HG02623 (cell line): Measurements from ENCODE around the gene CCDC171.
"Not testable (repeated sequence)": the region's sequence is repeated elsewhere in the genome, so short reads cannot be mapped to it uniquely, and the experiment has no call there.

Source experiments
- ATAC-seq: cut with Tn5 transposase; IDR thresholded peaks from one replicate; pipeline ENCODE4 v1.9.1; 2021; ENCODE audit warnings: moderate library complexity; ENCODE audit not compliant: unreplicated experiment

CCDC171 gene

GRCh38 chr9:15693701-15694100 lies 140.9 kb downstream of the CCDC171 start:
- no peak for ATAC-seq

GRCh38 chr9:15696979-15697378 lies 144.1 kb downstream of the CCDC171 start:
- ATAC-seq, result no peak

DNA sequence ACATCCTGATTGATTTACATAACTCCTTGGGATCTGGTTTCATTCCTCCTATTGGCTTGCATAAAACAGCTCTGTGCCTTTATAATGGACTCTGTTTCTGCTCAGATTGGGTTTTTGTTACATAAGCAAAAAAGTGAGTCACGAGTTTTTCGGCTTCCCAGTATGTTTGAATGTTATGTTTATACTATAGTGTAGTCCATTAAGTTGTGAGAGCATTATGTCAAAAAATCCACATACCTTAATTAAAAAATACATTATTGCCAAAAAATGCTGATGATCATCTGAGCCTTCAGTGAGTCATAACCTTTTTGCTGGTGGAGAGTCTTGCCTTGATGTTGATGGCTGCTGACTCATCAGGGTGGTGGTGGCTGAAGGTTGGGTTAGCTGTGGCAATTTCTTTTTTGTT lies 144.6 kb downstream of the CCDC171 start:
- no peak for ATAC-seq

- ATAC-seq, result not testable (repeated sequence)
Measured at GRCh38 chr9:15699876-15700559, 147.2 kb downstream of the CCDC171 start.

DNA sequence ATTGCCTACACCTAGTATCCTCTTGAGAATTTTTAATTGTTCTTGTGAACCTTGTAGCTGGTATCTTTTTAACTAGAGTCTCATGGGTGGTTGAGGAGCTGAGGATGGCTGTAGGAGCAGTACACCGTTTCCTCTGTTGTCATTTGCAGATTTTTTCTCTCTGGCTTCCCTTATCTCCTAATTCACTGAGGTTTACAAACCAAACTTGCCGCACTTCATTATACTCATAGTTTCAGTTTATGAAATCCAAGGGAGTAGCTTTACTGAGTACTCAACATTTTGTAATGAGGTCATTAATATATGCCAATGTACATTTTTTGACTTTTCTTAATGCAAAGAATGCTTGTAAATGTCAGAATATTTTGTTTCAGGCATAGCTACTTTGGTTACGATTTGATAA lies 154.2 kb downstream of the CCDC171 start:
- no peak for ATAC-seq

DNA sequence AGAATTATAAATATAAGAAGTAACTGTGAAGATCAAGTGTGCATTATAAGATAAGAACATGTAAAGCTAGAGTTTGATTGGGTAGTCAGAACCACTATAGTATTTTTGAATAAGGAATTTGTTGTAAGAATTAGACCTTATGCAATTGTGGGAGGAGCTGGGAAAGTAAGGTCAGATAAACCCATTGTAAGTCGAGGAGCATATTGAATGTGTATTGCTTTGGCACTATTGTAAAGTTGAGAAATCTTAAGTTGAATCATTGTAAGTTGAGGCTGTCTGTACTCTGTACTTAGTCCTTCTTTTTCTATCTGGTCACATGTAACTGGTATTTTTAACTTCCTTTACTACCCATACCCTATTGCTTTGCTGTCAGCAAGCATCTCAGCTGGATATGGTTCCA lies 158.7 kb downstream of the CCDC171 start:
- no peak for ATAC-seq

DNA sequence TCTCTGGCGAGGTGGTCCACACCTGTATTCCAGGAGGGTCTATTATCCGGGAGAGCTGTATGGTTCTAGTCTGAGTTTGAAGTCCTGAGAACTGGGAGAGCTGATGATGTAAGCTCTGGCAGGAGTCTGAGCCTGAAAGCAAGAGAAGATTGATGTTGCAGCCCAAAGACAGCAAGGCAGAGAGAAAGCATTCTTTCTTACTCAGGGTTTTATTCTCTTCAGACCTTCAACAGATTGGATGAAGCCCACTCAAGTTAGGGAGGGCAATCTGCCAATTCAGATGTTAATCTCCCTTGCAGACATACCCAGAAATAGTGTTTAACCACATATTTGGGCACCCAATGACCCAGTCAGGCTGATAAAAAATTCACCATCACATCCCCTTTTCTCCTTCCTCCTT lies 159.1 kb downstream of the CCDC171 start:
- ATAC-seq, result no peak

- no peak for ATAC-seq
Measured at GRCh38 chr9:15714746-15715145, 161.9 kb downstream of the CCDC171 start.

- no peak for ATAC-seq
Measured at GRCh38 chr9:15717290-15717967, 164.6 kb downstream of the CCDC171 start.

- no peak for ATAC-seq
Measured at GRCh38 chr9:15718423-15718822, 165.6 kb downstream of the CCDC171 start.

- ATAC-seq, result no peak
Measured at GRCh38 chr9:15720861-15721260, 168.0 kb downstream of the CCDC171 start.

DNA sequence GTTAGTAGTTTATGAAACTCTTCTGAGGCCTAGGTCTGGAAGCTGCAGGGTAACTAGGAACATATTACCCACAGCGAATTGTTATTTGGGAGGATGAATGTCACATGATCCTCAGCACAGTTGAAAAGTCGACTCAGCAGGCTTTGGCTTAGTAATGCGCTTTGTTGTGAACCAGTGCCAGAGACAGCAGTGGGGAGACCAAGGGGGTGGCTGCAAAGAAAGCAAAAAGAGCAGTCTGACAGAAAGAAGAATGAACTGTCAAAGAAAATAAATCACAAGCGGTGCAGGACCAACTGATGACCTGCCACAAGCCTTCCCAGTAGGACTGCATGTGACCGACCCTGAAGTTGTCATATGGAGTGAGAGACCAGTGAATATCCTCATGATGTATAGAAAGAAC lies 170.0 kb downstream of the CCDC171 start:
- no peak for ATAC-seq

DNA sequence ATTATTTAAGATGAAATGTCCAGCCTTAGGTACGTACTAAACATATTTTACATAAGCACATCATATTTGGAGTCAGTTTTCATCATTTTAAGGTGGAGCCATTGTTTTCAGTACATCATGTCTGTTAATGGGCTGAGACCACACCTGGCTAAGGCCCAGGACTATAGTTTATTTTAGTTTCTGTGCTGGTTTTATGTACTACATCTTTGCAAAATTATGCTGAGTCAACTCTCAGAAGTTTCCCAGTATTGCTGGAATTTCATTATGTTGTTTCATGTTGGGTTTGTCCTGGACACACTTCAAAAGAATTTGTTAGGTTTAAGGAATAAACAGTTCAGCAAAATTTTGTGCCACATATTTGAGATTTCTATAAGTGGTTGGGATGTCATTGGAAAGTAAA lies 171.2 kb downstream of the CCDC171 start:
- no peak for ATAC-seq

GRCh38 chr9:15724612-15725011 lies 171.8 kb downstream of the CCDC171 start:
- ATAC-seq, result no peak

DNA sequence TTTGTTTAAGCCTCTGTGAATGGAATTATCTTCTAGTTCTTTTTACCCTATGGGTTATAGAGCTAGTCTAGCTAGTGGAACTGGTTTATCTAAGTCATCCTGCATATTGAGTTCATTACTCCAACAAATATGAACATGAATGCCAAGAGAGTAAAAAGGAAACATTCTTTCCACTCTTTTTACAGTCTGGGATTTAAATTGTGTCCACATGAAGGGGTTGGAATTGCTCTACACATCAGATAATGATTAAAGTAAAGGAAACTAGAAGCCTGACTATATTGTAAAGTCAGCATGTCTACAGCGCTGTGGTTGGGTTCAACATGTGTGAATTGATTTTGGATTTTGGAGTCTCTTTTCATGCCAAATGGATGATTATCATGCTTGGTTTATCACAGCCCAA lies 173.1 kb downstream of the CCDC171 start:
- ATAC-seq, result no peak

DNA sequence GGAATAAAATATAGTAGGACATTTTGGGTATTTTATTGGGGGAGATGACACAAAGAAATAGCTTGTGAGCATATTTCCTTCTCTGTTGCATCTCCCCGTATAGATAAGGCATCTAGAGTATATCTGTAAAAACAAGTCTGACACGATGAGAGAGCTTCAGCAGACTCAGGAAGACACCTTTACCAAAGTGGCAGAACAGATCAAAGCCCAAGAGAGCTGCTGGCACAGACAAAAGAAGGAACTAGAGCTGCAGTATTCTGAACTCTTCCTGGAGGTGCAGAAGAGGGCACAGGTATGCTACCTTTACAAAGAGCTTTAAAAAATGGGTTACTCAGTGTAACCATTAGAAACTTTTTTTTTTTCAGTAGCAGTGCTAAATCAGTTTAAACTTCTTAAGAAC lies 176.7 kb downstream of the CCDC171 start:
- ATAC-seq, result no peak

DNA sequence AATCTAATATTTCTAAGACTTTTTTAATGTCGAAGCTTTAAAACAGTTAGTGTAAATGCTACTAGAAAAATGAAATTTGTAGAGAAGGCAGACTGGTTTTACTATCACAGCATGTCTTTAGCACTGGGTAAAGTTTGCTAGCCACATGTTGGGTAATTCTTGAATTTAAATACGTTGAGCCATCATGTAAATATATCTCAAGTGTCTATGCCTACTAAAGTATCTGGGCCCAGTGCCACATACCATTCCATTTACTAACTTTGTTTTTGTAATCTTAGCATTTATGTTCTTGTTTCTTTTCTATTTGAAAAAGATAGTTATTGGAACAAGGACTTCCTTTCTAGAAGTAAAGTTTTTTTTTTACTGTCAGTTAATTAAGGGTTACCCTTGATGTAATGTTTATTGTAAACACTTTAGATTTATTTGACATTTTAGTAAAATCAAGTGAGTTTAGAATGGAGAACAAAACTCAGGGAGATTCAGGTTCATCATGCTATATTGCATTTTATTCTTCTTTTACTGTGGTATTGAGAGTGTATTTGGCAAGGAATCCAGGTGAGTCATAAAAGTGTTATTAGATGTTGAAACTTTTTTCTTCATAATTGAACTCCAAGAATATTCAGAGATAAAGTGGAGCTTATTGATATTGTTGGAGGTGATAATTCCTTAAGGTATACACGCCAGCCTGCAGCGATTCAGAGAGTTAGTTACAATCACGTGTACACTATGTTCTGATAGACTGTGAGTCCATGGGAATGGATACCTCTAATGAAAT lies 182.4 kb downstream of the CCDC171 start:
- ATAC-seq, result no peak

DNA sequence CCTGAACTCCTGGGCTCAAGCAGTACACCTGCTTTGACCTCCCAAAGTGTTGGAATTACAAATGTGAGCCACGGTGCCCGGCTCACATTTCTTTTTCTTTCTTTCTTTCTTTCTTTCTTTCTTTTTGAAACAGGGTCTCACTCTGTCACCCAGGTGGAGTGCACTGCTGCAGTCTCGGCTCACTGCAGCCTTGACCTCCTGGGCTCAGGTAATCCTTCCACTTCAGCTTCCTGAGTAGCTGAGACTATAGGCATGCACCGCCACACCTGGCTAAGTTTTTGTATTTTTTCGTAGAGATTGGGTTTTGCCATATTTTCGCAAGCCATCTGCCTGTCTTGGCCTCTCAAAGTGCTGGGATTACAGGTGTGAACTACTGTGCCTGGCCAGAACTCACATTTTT lies 183.7 kb downstream of the CCDC171 start:
- no peak for ATAC-seq

DNA sequence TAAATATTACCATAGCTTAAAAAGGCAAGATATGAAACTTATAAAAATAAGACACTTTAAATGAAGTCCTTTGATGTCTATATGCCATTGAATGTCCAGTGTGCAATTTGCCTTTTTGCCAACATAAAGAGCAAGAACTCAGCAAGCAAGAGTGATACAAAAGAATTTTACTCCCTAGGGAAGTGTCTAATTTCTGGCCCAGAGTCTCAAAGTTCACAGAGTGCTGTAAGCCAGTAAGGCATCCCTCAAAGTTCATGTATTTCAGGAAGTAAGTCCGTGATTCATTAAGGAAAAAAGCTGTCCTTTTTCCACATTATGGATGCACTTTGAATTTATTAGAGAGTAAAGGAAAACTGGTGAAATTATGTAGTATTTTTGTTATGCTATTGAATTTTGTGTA lies 185.2 kb downstream of the CCDC171 start:
- no peak for ATAC-seq

DNA sequence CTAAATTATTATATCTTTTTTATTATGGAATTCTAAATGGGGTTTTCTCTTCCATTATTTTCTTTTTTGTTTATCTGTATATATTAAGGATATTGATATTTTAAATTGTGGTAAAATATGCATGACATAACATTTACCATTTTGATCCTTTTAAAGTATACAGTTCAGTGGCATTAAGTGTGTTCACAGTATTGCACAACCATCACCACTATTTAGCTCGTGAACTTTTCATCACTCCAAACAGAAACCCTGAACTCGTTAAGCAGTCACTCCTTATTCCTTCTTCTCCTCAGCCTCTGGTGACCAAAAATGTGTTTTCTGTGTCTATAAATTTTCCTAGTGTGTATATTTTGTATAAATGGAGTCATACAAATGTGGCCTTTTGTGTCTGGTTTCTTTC lies 188.2 kb downstream of the CCDC171 start:
- no peak for ATAC-seq

GRCh38 chr9:15743512-15743911 lies 190.7 kb downstream of the CCDC171 start:
- peak; percentile 92 for ATAC-seq

DNA sequence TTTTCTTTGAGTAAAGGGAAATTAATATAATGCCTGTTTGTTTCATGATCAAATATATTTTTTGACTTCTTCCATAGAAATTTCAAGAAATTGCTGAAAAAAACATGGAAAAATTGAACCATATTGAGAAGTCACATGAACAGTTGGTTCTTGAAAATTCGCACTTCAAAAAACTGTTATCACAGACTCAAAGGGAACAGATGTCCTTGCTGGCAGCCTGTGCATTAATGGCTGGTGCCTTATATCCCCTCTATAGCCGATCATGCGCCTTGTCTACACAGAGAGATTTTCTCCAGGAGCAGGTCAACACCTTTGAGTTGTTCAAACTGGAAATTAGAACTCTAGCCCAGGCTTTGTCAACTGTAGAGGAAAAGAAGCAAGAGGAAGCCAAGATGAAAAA lies 191.4 kb downstream of the CCDC171 start:
- ATAC-seq, result no peak
